Fibroblast of mammary gland (primary cell): ENCODE measurements around the gene MAP3K20.
"Not testable (repeated sequence)": the region's sequence is repeated elsewhere in the genome, so short reads cannot be mapped to it uniquely, and the experiment has no call there.

Experiments used
- DNase-seq: peaks from one replicate; pipeline ENCODE4 v3.0.0-alpha.2; 2010; ENCODE audit warnings: low read depth
- H3K4me3 ChIP-seq: 2 replicates; pipeline ENCODE4 v1.5.1; 2011; ENCODE audit warnings: low read depth, mild to moderate bottlenecking, low read length, moderate library complexity; ENCODE audit not compliant: control insufficient read depth
- CTCF ChIP-seq: conservative IDR thresholded peaks from 2 replicates; pipeline ENCODE4 v1.5.1; 2011; ENCODE audit warnings: low read depth, low read length, inconsistent platforms; ENCODE audit not compliant: control insufficient read depth, insufficient read depth

The MAP3K20 gene

GRCh38 chr2:173249661-173250641, 174.3 kb downstream of the MAP3K20 start:
- TF ChIP-seq CTCF: no peak
- DNase-seq: no peak
- H3K4me3 ChIP-seq: no peak overlapping the region

DNA sequence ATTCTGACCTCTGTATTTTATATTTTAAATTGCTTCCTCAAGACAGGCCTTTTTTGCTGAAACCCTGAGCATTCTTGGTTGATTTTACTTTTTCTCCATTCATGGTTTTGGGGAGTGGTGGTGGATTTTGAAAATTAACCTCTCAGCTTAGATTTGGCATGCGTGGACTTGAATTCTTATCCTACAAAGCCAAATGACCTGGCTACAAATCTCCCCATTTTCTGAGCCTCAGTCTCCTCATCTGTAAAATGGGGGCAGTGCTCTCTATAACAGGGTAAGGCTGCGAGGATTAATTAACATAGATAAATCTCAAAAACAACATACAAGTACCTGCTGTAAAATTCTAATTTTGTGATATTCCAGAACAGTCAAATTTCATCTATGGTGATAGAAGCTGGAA, 175.6 kb downstream of the MAP3K20 start:
- TF ChIP-seq CTCF: no peak
- no peak overlapping the region for H3K4me3 ChIP-seq
- DNase-seq: no peak

- TF ChIP-seq CTCF: no peak
- no peak overlapping the region for H3K4me3 ChIP-seq
- DNase-seq: no peak
Observed at GRCh38 chr2:173252581-173252980, 176.9 kb downstream of the MAP3K20 start.

GRCh38 chr2:173254659-173255058, 179.0 kb downstream of the MAP3K20 start:
- no peak for DNase-seq
- H3K4me3 ChIP-seq: no peak overlapping the region
- no peak for TF ChIP-seq CTCF

GRCh38 chr2:173258701-173259100, 183.1 kb downstream of the MAP3K20 start:
- no peak for DNase-seq
- H3K4me3 ChIP-seq: no peak overlapping the region
- no peak for TF ChIP-seq CTCF

DNA sequence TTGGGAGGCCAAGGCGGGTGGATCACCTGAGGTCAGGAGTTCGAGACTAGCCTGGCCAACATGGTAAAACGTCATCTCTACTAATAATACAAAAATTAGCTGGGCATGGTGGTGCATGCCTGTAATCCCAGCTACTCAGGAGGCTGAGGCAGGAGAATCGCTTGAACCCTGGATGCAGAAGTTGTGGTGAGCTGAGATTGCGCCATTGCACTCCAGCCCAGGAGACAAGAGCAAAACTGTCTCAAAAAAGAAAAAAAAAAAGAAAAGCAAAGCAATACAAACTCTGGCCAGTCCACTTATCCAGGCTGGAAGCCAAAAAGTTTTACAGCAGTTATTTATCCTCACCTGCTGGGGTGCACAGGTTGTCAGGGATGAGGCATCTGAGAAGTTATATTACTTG, 186.7 kb downstream of the MAP3K20 start:
- H3K4me3 ChIP-seq, DNase-seq: not testable (repeated sequence)

DNA sequence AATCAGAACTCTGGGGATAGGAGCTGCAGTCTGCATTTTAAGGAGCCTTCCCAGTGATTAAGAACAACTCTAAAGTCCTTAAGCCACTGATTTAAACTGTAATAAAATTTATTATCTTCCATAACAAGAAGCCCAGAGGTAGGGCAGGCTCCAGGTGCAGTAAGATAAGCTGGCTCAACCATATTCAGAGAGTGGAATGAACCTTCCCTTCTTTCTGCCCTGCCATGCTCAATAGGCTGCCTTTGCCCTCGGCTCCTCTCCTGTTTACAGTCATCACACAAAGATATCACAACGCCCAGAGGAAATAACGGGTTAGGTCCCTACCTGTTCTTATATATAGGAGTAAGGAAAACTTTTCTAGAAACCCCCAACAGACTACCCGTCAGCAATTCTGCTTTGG, 188.5 kb downstream of the MAP3K20 start:
- no peak for TF ChIP-seq CTCF
- no peak for DNase-seq
- H3K4me3 ChIP-seq: no peak overlapping the region
